GM23338 (cell line): ENCODE results near the gene GLUL. TPM values are rescaled to one million over a fixed set of nuclear protein-coding genes. Genes with fewer than 3 reads are reported as not detected.

Experiments used
- ATAC-seq: fragments of 200-7000 bp; cut with Tn5 transposase; 3 replicates; pipeline ENCODE4 v1.9.1; 2020
- DNase-seq: peaks from one replicate; pipeline ENCODE4 v3.0.0-alpha.2; 2015; ENCODE audit warnings: low spot score
- H2AFZ ChIP-seq: fragments of 200-600 bp; sonication (generic); 2 replicates; pipeline ENCODE4 v1.8.0; 2016; ENCODE audit warnings: antibody characterized with exemption, mild to moderate bottlenecking, moderate library complexity
- H3F3A ChIP-seq: fragments of 200-600 bp; sonication (generic); replicated peaks from 2 replicates; pipeline ENCODE4 v1.8.0; 2017; ENCODE audit warnings: antibody characterized with exemption, mixed run types, low read depth
- H3K27ac ChIP-seq: fragments of 200-600 bp; sonication (generic); 2 replicates; pipeline ENCODE4 v1.6.1; 2016; ENCODE audit warnings: low read depth
- H3K27me3 ChIP-seq: fragments of 200-600 bp; sonication (generic); 2 replicates; pipeline ENCODE4 v1.8.0; 2016; ENCODE audit warnings: mild to moderate bottlenecking, mixed run types, moderate library complexity; ENCODE audit not compliant: insufficient read depth
- H3K36me3 ChIP-seq: fragments of 200-600 bp; sonication (generic); 2 replicates; pipeline ENCODE4 v1.8.0; 2016; ENCODE audit warnings: mild to moderate bottlenecking; ENCODE audit not compliant: insufficient read depth
- H3K4me1 ChIP-seq: fragments of 200-600 bp; sonication (generic); 2 replicates; pipeline ENCODE4 v1.8.0; 2016; ENCODE audit warnings: mild to moderate bottlenecking, moderate library complexity; ENCODE audit not compliant: insufficient read depth
- H3K4me2 ChIP-seq: fragments of 200-600 bp; sonication (generic); 2 replicates; pipeline ENCODE4 v1.7.1; 2017; ENCODE audit warnings: mixed run types
- H3K4me3 ChIP-seq: fragments of 200-600 bp; sonication (generic); 2 replicates; pipeline ENCODE4 v1.6.1; 2016; ENCODE audit warnings: mixed run types
- H3K79me2 ChIP-seq: fragments of 200-600 bp; sonication (generic); replicated peaks from 2 replicates; pipeline ENCODE4 v1.8.0; 2017; ENCODE audit warnings: mild to moderate bottlenecking; ENCODE audit not compliant: insufficient read depth
- H3K9me2 ChIP-seq: fragments of 200-600 bp; sonication (generic); 2 replicates; pipeline ENCODE4 v1.8.0; 2017; ENCODE audit not compliant: insufficient read depth
- H4K20me1 ChIP-seq: fragments of 200-600 bp; sonication (generic); replicated peaks from 2 replicates; pipeline ENCODE4 v1.8.0; 2017; ENCODE audit warnings: mild to moderate bottlenecking; ENCODE audit not compliant: insufficient read depth
- H3K27ac Mint-ChIP-seq: 2 replicates; pipeline ENCODE4 v1.8.0; 2020; ENCODE audit warnings: inconsistent platforms, mild to moderate bottlenecking, moderate library complexity, mixed read lengths
- H3K27me3 Mint-ChIP-seq: 3 replicates; pipeline ENCODE4 v1.8.0; 2022; ENCODE audit warnings: low read depth, mild to moderate bottlenecking, moderate library complexity, mixed read lengths, inconsistent platforms; ENCODE audit not compliant: insufficient read depth, poor library complexity
- H3K36me3 Mint-ChIP-seq: 3 replicates; pipeline ENCODE4 v1.8.0; 2021; ENCODE audit warnings: low read depth, mild to moderate bottlenecking, inconsistent platforms, moderate library complexity, mixed read lengths
- H3K4me1 Mint-ChIP-seq: 3 replicates; pipeline ENCODE4 v1.8.0; 2020; ENCODE audit warnings: mild to moderate bottlenecking, inconsistent platforms, mixed read lengths
- H3K4me3 Mint-ChIP-seq: 3 replicates; pipeline ENCODE4 v1.8.0; 2021; ENCODE audit warnings: moderate library complexity, mild to moderate bottlenecking, inconsistent platforms, mixed read lengths
- H3K9me3 Mint-ChIP-seq: 3 replicates; pipeline ENCODE4 v1.8.0; 2020; ENCODE audit warnings: moderate library complexity, mild to moderate bottlenecking, inconsistent platforms, mixed read lengths
- CREB1 ChIP-seq: fragments of 250-450 bp; sonication (Bioruptor Pico); IDR thresholded peaks from 2 replicates; pipeline ENCODE4 v1.5.0; 2020; ENCODE audit warnings: low read depth, mild to moderate bottlenecking, moderate library complexity
- CTCF ChIP-seq, 2 experiments: fragments of 200-600 bp in 1 of 2; sonication (generic) in 1 of 2; conservative IDR thresholded peaks; 2 replicates each; pipeline versions ENCODE4 v1.5.1 to v1.6.1; 2016 to 2017; ENCODE audit warnings: antibody characterized with exemption in 2 of 2, low read depth in 2 of 2, mild to moderate bottlenecking in 2 of 2, moderate library complexity in 1 of 2
- EZH2 ChIP-seq: fragments of 200-600 bp; sonication (generic); IDR thresholded peaks from one replicate; pipeline ENCODE4 v1.8.0; 2017; ENCODE audit warnings: antibody characterized with exemption, mild to moderate bottlenecking, low read depth; ENCODE audit not compliant: unreplicated experiment
- EZH2phosphoT487 ChIP-seq: fragments of 200-600 bp; sonication (generic); IDR thresholded peaks from one replicate; pipeline ENCODE4 v1.8.1; 2018; ENCODE audit warnings: antibody characterized with exemption; ENCODE audit not compliant: unreplicated experiment
- JUNB ChIP-seq: IDR thresholded peaks from one replicate; pipeline ENCODE4 v1.6.1; 2016; ENCODE audit warnings: antibody characterized with exemption; ENCODE audit not compliant: unreplicated experiment
- NANOG ChIP-seq: IDR thresholded peaks from 2 replicates; pipeline ENCODE4 v1.6.1; 2016; ENCODE audit warnings: antibody characterized with exemption, borderline replicate concordance
- POLR2AphosphoS5 ChIP-seq: IDR thresholded peaks from 2 replicates; pipeline ENCODE4 v1.6.1; 2016; ENCODE audit warnings: antibody characterized with exemption, low read depth
- STAT1 ChIP-seq: IDR thresholded peaks from one replicate; pipeline ENCODE4 v1.6.1; 2016; ENCODE audit warnings: antibody characterized with exemption; ENCODE audit not compliant: unreplicated experiment
- ZNF114 ChIP-seq: fragments of 250-450 bp; sonication (Bioruptor Pico); IDR thresholded peaks from 2 replicates; pipeline ENCODE4 v1.5.0; 2020; ENCODE audit warnings: mild to moderate bottlenecking, moderate library complexity
- ZNF331 ChIP-seq: fragments of 250-450 bp; sonication (Bioruptor Pico); IDR thresholded peaks from 2 replicates; pipeline ENCODE4 v1.5.0; 2020; ENCODE audit warnings: low read depth, mild to moderate bottlenecking, moderate library complexity
- ZNF462 ChIP-seq: fragments of 250-450 bp; sonication (Bioruptor Pico); IDR thresholded peaks from 2 replicates; pipeline ENCODE4 v1.5.0; 2020; ENCODE audit warnings: mild to moderate bottlenecking, moderate library complexity
- polyA plus RNA-seq: library from polyadenylated mRNA; unstranded; fragments of >200 nt; fragmentation: Nextera tagmentation; extraction: Ambion mirVana; gene quantifications from 2 replicates; pipeline ENCODE4 v1.2.1, GENCODE V29; 2016
- total RNA-seq: library from RNA; depleted of rRNA; stranded (reverse); fragments of >200 nt; shearing (Covaris generic); gene quantifications from 2 replicates; pipeline ENCODE4 v1.2.3, GENCODE V29; 2014
- TF ChIP-seq, protein P1 (sequence below): IDR thresholded peaks from one replicate; pipeline ENCODE4 v1.6.1; 2018; ENCODE audit warnings: antibody characterized with exemption; ENCODE audit not compliant: unreplicated experiment
- TF ChIP-seq, protein P2 (sequence below): IDR thresholded peaks from 2 replicates; pipeline ENCODE4 v1.6.1; 2016; ENCODE audit warnings: antibody characterized with exemption

The GLUL gene
- total and polyA plus RNA-seq, 2 experiments from 2014 or later = 254 to 356 TPM

DNA sequence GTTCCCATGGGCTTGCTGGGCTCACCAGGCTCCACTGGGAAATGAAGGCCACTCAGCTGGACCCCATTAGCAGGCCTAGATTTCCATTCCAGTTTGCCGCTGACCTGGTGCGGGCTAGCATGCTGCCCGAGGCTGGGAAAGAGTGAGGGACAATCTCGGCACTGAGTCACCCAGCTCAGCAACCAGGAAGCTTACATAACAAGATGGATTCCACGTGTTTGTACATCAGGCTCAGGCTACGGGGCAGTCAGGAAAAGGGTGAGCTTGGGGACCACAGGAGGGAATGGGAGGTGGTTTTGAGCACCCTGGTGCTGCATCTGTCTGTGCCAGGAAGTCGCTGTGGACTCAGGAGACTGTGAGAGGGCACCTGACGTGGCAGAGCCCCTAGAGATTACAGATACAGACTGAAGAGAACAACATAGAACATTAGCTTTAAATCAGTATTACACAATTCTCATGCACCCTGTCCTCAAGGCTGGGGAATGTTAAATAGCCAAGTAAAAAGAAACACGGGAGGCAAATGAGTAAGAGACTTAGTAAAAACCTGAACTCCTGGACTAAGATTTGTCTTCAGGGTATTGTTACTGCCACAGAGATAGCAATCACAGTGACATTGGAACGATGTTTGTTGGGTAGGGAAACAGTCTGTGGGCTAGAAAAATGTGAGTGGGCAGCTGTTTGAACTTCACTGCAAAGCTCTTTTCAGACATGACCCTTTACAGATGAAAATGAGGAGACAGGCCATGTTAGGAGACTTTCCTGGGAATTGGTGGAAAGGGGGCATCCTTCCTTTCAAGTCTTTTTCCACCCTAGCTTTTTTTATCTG, 51.1 kb downstream of the GLUL start:
- no peak overlapping the region for H3K27ac Mint-ChIP-seq
- no peaks in the 10 kb centered on the region for H4K20me1 ChIP-seq
- H3K36me3 ChIP-seq = no peaks in the 10 kb centered on the region
- peaks cover 8% of the 10 kb centered on the region; the same call in 2 of the 3 replicates for H3K4me1 Mint-ChIP-seq
- DNase-seq = no peak
- no peaks in the 10 kb centered on the region for H3K27me3 ChIP-seq
- no peak overlapping the region for H3K4me3 Mint-ChIP-seq
- H3K36me3 Mint-ChIP-seq = no peaks in the 10 kb centered on the region
- H3K4me3 ChIP-seq = no peak overlapping the region
- H3F3A ChIP-seq = no peaks in the 10 kb centered on the region
- H3K4me2 ChIP-seq = no peak overlapping the region
- TF ChIP-seq STAT1 = no peak
- TF ChIP-seq ZNF331 (CRISPR knock-in tag) = no peak
- TF ChIP-seq ZNF114 = no peak
- TF ChIP-seq CTCF (conservative IDR thresholded peaks at IDR 0.05; ENCODE audit: low read depth in 2 of 2) = no peak
- TF ChIP-seq, protein P1, sequence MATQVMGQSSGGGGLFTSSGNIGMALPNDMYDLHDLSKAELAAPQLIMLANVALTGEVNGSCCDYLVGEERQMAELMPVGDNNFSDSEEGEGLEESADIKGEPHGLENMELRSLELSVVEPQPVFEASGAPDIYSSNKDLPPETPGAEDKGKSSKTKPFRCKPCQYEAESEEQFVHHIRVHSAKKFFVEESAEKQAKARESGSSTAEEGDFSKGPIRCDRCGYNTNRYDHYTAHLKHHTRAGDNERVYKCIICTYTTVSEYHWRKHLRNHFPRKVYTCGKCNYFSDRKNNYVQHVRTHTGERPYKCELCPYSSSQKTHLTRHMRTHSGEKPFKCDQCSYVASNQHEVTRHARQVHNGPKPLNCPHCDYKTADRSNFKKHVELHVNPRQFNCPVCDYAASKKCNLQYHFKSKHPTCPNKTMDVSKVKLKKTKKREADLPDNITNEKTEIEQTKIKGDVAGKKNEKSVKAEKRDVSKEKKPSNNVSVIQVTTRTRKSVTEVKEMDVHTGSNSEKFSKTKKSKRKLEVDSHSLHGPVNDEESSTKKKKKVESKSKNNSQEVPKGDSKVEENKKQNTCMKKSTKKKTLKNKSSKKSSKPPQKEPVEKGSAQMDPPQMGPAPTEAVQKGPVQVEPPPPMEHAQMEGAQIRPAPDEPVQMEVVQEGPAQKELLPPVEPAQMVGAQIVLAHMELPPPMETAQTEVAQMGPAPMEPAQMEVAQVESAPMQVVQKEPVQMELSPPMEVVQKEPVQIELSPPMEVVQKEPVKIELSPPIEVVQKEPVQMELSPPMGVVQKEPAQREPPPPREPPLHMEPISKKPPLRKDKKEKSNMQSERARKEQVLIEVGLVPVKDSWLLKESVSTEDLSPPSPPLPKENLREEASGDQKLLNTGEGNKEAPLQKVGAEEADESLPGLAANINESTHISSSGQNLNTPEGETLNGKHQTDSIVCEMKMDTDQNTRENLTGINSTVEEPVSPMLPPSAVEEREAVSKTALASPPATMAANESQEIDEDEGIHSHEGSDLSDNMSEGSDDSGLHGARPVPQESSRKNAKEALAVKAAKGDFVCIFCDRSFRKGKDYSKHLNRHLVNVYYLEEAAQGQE = no peak
- no peak for TF ChIP-seq ZNF462
- no peak for TF ChIP-seq NANOG
- TF ChIP-seq JUNB = no peak
- TF ChIP-seq POLR2AphosphoS5 = no peak
- no peak for TF ChIP-seq EZH2
- TF ChIP-seq, protein P2, sequence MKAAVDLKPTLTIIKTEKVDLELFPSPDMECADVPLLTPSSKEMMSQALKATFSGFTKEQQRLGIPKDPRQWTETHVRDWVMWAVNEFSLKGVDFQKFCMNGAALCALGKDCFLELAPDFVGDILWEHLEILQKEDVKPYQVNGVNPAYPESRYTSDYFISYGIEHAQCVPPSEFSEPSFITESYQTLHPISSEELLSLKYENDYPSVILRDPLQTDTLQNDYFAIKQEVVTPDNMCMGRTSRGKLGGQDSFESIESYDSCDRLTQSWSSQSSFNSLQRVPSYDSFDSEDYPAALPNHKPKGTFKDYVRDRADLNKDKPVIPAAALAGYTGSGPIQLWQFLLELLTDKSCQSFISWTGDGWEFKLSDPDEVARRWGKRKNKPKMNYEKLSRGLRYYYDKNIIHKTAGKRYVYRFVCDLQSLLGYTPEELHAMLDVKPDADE = no peak
- TF ChIP-seq EZH2phosphoT487 = no peak
- TF ChIP-seq CREB1 (CRISPR knock-in tag) = no peak
- H3K79me2 ChIP-seq = no peaks in the 10 kb centered on the region
- no peaks in the 10 kb centered on the region for H3K9me3 Mint-ChIP-seq
- no peak for ATAC-seq
- no peaks in the 10 kb centered on the region for H3K27me3 Mint-ChIP-seq
- no peak overlapping the region for H2AFZ ChIP-seq
- H3K9me2 ChIP-seq = no peaks in the 10 kb centered on the region
- H3K4me1 ChIP-seq = no peaks in the 10 kb centered on the region
- no peak overlapping the region for H3K27ac ChIP-seq
